Activated naive CD8-positive, alpha-beta T cell treated with anti-CD3 and anti-CD28 coated beads for 36 hours (primary cell): ENCODE measurements around the gene RAB8A. TPM values are rescaled to one million over a fixed set of nuclear protein-coding genes. Genes with fewer than 3 reads are reported as not detected.
A peak's percentile ranks its signal among the peaks of the same experiment; 100 is the strongest.
"Not testable (repeated sequence)": the region's sequence is repeated elsewhere in the genome, so short reads cannot be mapped to it uniquely, and the experiment has no call there.

Experiments
- DNase-seq: peaks from one replicate; pipeline ENCODE4 v3.0.0; 2021
- H3K27ac Mint-ChIP-seq: one replicate; pipeline ENCODE4 v1.8.0; 2022; ENCODE audit warnings: mild to moderate bottlenecking, moderate library complexity, mixed read lengths
- H3K27me3 Mint-ChIP-seq: one replicate; pipeline ENCODE4 v1.8.0; 2022; ENCODE audit warnings: mild to moderate bottlenecking, mixed read lengths
- H3K36me3 Mint-ChIP-seq: one replicate; pipeline ENCODE4 v1.8.0; 2021; ENCODE audit warnings: mild to moderate bottlenecking, mixed read lengths
- H3K4me1 Mint-ChIP-seq: one replicate; pipeline ENCODE4 v1.8.0; 2021; ENCODE audit warnings: mixed read lengths
- H3K4me3 Mint-ChIP-seq: one replicate; pipeline ENCODE4 v1.8.0; 2022; ENCODE audit warnings: mild to moderate bottlenecking, moderate library complexity, mixed read lengths
- H3K9me3 Mint-ChIP-seq: one replicate; pipeline ENCODE4 v1.8.0; 2022; ENCODE audit warnings: mixed read lengths
- total RNA-seq, 2 experiments: library from RNA; stranded (reverse); gene quantifications; one replicate each; pipeline ENCODE4 v1.2.3, GENCODE V29; 2021

The RAB8A gene
- total RNA-seq, 2 experiments from 2014 or later, result 168 to 169 TPM

GRCh38 chr19:16091546-16092475 lies 19.9 kb upstream of the RAB8A start:
- no peaks in the 10 kb centered on the region for H3K27me3 Mint-ChIP-seq
- H3K4me3 Mint-ChIP-seq, result no peak overlapping the region
- peaks cover 25% of the 10 kb centered on the region for H3K4me1 Mint-ChIP-seq
- H3K36me3 Mint-ChIP-seq, result peaks cover 64% of the 10 kb centered on the region
- no peaks in the 10 kb centered on the region for H3K9me3 Mint-ChIP-seq
- no peak overlapping the region for H3K27ac Mint-ChIP-seq
- no peak for DNase-seq

- peaks cover 62% of the 10 kb centered on the region for H3K36me3 Mint-ChIP-seq
- H3K9me3 Mint-ChIP-seq, result no peaks in the 10 kb centered on the region
- DNase-seq, result no peak
- peak overlapping the region; percentile 38 for H3K4me3 Mint-ChIP-seq
- peaks cover 24% of the 10 kb centered on the region for H3K4me1 Mint-ChIP-seq
- peak overlapping the region; percentile 88 for H3K27ac Mint-ChIP-seq
- no peaks in the 10 kb centered on the region for H3K27me3 Mint-ChIP-seq
Observed at GRCh38 chr19:16094360-16095070, 17.2 kb upstream of the RAB8A start.

- H3K4me3 Mint-ChIP-seq, result peak overlapping the region; percentile 38
- H3K36me3 Mint-ChIP-seq, result peaks cover 59% of the 10 kb centered on the region
- DNase-seq, result peak; percentile 51
- H3K4me1 Mint-ChIP-seq, result peaks cover 24% of the 10 kb centered on the region
- H3K27me3 Mint-ChIP-seq, result no peaks in the 10 kb centered on the region
- H3K27ac Mint-ChIP-seq, result peak overlapping the region; percentile 88
- H3K9me3 Mint-ChIP-seq, result no peaks in the 10 kb centered on the region
Observed at GRCh38 chr19:16095071-16095571, 16.6 kb upstream of the RAB8A start.

- Mint-ChIP-seq H3K36me3 (peaks cover 62% of the 10 kb centered on the region), H3K27ac (peak overlapping the region; percentile 66), H3K27me3 (no peaks in the 10 kb centered on the region), H3K4me1 (peaks cover 24% of the 10 kb centered on the region), H3K4me3 (peak overlapping the region; percentile 35), H3K9me3 (no peaks in the 10 kb centered on the region)
- DNase-seq, result no peak
Observed at GRCh38 chr19:16096280-16096855, 15.3 kb upstream of the RAB8A start.

GRCh38 chr19:16098416-16098768 lies 13.3 kb upstream of the RAB8A start:
- H3K9me3 Mint-ChIP-seq, result no peaks in the 10 kb centered on the region
- DNase-seq, result no peak
- H3K4me1 Mint-ChIP-seq, result peaks cover 24% of the 10 kb centered on the region
- H3K36me3 Mint-ChIP-seq, result peaks cover 52% of the 10 kb centered on the region
- H3K27ac Mint-ChIP-seq, result no peak overlapping the region
- H3K27me3 Mint-ChIP-seq, result no peaks in the 10 kb centered on the region
- no peak overlapping the region for H3K4me3 Mint-ChIP-seq

- no peak for DNase-seq
- no peak overlapping the region for H3K27ac Mint-ChIP-seq
- H3K27me3 Mint-ChIP-seq, result no peaks in the 10 kb centered on the region
- H3K9me3 Mint-ChIP-seq, result no peaks in the 10 kb centered on the region
- H3K4me1 Mint-ChIP-seq, result peaks cover 21% of the 10 kb centered on the region
- H3K36me3 Mint-ChIP-seq, result peaks cover 49% of the 10 kb centered on the region
- H3K4me3 Mint-ChIP-seq, result no peak overlapping the region
Observed at GRCh38 chr19:16098821-16099220, 12.9 kb upstream of the RAB8A start.

GRCh38 chr19:16099314-16099965 lies 12.2 kb upstream of the RAB8A start:
- not testable (repeated sequence) for H3K9me3 Mint-ChIP-seq, H3K4me3 Mint-ChIP-seq, DNase-seq, H3K27me3 Mint-ChIP-seq, H3K27ac Mint-ChIP-seq
- H3K36me3 Mint-ChIP-seq, result peaks cover 45% of the 10 kb centered on the region
- H3K4me1 Mint-ChIP-seq, result peaks cover 18% of the 10 kb centered on the region

- Mint-ChIP-seq H3K27me3 (no peaks in the 10 kb centered on the region), H3K4me3 (no peak overlapping the region), H3K36me3 (peaks cover 34% of the 10 kb centered on the region), H3K4me1 (peaks cover 8% of the 10 kb centered on the region), H3K9me3 (no peaks in the 10 kb centered on the region), H3K27ac (no peak overlapping the region)
- DNase-seq, result no peak
Observed at GRCh38 chr19:16100524-16100923, 11.2 kb upstream of the RAB8A start.

- H3K27me3 Mint-ChIP-seq, result no peaks in the 10 kb centered on the region
- no peak overlapping the region for H3K27ac Mint-ChIP-seq
- no peak for DNase-seq
- H3K36me3 Mint-ChIP-seq, result peaks cover 5% of the 10 kb centered on the region
- no peaks in the 10 kb centered on the region for H3K9me3 Mint-ChIP-seq
- H3K4me3 Mint-ChIP-seq, result no peak overlapping the region
- no peaks in the 10 kb centered on the region for H3K4me1 Mint-ChIP-seq
Observed at GRCh38 chr19:16104722-16105121, 7.0 kb upstream of the RAB8A start.

- Mint-ChIP-seq H3K36me3 (peaks cover 5% of the 10 kb centered on the region), H3K4me1 (peaks cover 3% of the 10 kb centered on the region), H3K9me3 (no peaks in the 10 kb centered on the region), H3K27ac (no peak overlapping the region), H3K27me3 (no peaks in the 10 kb centered on the region), H3K4me3 (no peak overlapping the region)
- no peak for DNase-seq
Observed at GRCh38 chr19:16106121-16106520, 5.6 kb upstream of the RAB8A start.

- no peaks in the 10 kb centered on the region for H3K27me3 Mint-ChIP-seq
- H3K9me3 Mint-ChIP-seq, result no peaks in the 10 kb centered on the region
- H3K4me1 Mint-ChIP-seq, result peaks cover 34% of the 10 kb centered on the region
- no peak for DNase-seq
- peaks cover 16% of the 10 kb centered on the region for H3K36me3 Mint-ChIP-seq
- H3K4me3 Mint-ChIP-seq, result peak overlapping the region; percentile 99
- peak overlapping the region; percentile 95 for H3K27ac Mint-ChIP-seq
Observed at GRCh38 chr19:16111909-16112752, 442 bp downstream of the RAB8A start.

- Mint-ChIP-seq H3K27ac (peak overlapping the region; percentile 95), H3K36me3 (peaks cover 18% of the 10 kb centered on the region), H3K4me1 (peaks cover 40% of the 10 kb centered on the region), H3K4me3 (peak overlapping the region; percentile 99), H3K9me3 (no peaks in the 10 kb centered on the region), H3K27me3 (no peaks in the 10 kb centered on the region)
- DNase-seq, result no peak
Observed at GRCh38 chr19:16112778-16113177, 1.1 kb downstream of the RAB8A start.

- DNase-seq, result no peak
- peaks cover 24% of the 10 kb centered on the region for H3K36me3 Mint-ChIP-seq
- peak overlapping the region; percentile 61 for H3K4me3 Mint-ChIP-seq
- no peaks in the 10 kb centered on the region for H3K27me3 Mint-ChIP-seq
- H3K9me3 Mint-ChIP-seq, result no peaks in the 10 kb centered on the region
- H3K4me1 Mint-ChIP-seq, result peaks cover 50% of the 10 kb centered on the region
- H3K27ac Mint-ChIP-seq, result no peak overlapping the region
Observed at GRCh38 chr19:16113727-16114126, 2.0 kb downstream of the RAB8A start.
